ENCODE data around the gene PCNX1.
"Not testable (repeated sequence)": the region's sequence is repeated elsewhere in the genome, so short reads cannot be mapped to it uniquely, and the experiment has no call there.

Gene PCNX1

DNA sequence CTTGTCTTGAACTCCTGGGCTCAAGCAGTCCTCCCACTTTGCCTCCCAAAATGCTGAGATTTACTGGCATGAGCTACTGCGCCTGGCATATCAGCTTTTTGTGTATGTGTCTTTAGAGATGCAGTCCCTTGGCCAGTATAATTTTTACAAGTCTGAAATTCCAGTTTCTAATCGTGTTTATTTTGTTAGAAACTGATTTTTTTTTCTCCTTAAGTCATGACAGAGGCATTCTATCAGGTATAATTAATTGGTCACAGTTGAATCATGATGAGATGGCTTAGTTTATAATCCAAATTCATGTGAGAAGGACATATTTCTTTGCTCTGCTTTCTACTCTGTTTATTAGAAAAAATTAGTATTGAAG lies 98.9 kb downstream of the PCNX1 start:
- no peak for DNase-seq (ENCODE audit: low read depth in 2 of 2, low spot score in 1 of 2)

DNA sequence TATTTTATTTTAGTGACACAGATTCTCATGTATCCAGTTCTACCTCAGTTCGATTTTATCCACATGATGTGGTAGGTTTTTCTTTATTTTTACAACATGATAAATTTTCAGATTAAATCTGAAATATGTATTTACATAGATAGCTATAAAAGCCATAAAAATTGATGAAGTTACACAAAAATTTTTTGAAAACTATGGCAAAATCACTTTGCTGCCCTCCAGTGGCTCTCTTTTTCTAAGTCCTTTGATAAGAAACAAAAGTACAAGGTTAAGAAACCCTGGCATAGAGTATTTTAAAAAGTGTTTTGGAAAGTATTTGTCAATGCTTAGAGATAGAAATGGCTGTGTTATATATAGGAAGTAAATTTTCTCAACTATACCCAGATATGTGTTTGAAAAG lies 104.2 kb downstream of the PCNX1 start:
- no peak for DNase-seq (ENCODE audit: low read depth in 2 of 2, low spot score in 1 of 2)

DNA sequence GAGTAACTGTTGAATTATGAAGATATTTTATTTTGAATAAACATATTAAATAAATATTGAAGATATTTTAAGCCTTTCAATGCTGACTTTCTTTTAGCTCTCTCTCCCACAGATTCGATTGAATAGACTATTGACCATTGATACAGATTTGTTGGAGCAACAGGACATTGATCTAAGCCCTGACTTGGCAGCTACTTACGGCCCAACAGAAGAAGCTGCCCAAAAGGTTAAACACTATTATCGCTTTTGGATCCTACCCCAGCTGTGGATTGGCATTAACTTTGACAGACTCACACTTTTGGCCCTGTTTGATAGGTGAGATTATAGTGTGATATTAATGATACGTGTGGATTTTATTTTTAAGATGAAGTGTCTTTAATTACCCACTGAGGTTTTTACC lies 105.6 kb downstream of the PCNX1 start:
- DNase-seq (ENCODE audit: low read depth in 2 of 2, low spot score in 1 of 2) = no peak

GRCh38 chr14:71013551-71014192 lies 106.4 kb downstream of the PCNX1 start:
- DNase-seq (ENCODE audit: low read depth in 2 of 2, low spot score in 1 of 2) = no peak

- not testable (repeated sequence) for DNase-seq (ENCODE audit: low read depth in 2 of 2, low spot score in 1 of 2)
These were observed 112.7 kb downstream of the PCNX1 start for GRCh38 chr14:71019917-71020316.

- DNase-seq (ENCODE audit: low read depth in 2 of 2, low spot score in 1 of 2) = no peak
These were observed 114.2 kb downstream of the PCNX1 start for GRCh38 chr14:71021347-71022011.

GRCh38 chr14:71022012-71022869 lies 115.0 kb downstream of the PCNX1 start:
- no peak for DNase-seq (ENCODE audit: low read depth in 2 of 2, low spot score in 1 of 2)

DNA sequence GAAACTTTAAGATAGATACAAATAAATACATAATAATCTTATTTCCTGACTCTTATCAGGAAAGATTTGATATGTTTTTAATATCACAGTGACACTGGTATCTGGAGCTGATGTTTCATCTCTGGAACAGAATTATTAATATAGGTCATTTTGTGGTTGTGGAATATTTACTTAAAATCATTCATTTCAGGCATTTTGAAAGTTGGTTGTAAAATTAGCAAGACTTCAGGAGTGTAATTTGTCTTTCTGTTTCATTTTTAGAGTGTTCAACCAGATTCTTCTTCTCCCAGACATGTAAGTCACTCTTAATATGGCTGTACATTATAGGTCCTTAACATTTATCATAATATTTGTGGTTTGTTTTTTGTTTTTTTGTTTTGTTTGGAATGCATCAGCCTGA lies 115.7 kb downstream of the PCNX1 start:
- DNase-seq (ENCODE audit: low read depth in 2 of 2, low spot score in 1 of 2) = no peak

GRCh38 chr14:71029236-71029781 lies 122.0 kb downstream of the PCNX1 start:
- DNase-seq (ENCODE audit: low read depth in 2 of 2, low spot score in 1 of 2) = no peak

DNA sequence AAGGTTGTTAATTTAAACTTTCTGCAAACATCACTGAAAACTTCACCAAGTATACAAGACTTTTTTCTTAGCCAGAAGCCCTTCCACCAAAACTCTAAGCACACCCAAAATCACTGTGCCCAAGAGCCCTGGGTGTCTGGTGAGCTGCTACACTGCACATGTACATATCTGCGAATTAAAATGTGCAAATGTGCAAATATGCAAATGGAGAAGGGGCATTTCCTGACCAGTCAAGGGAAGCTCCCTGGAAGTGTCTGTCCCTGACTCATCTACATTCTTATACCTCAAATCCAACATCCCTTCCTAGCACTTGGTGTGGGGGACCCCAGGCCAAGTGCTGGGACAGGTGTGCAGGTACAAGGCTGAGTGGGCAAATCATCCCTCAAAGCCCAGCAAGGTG lies 123.7 kb downstream of the PCNX1 start:
- DNase-seq (ENCODE audit: low read depth in 2 of 2, low spot score in 1 of 2) = no peak

DNA sequence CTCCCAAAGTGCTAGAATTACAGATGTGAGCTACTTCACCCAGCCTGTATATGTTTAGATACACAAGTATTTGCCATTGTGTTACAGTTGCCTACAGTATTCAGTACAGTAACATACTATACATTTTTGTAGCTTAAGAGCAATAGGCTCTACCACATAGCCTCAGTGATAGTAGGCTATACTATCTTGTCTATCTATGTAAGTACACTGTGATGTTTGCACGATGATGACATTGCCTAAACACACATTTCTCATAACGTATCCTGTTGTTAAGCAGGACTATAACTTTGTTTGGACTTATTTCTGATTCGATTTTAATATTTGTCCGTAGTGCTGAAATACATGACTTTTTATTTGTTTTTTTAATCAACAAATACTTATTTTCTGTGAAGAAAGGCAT lies 129.2 kb downstream of the PCNX1 start:
- DNase-seq (ENCODE audit: low read depth in 2 of 2, low spot score in 1 of 2) = no peak

DNA sequence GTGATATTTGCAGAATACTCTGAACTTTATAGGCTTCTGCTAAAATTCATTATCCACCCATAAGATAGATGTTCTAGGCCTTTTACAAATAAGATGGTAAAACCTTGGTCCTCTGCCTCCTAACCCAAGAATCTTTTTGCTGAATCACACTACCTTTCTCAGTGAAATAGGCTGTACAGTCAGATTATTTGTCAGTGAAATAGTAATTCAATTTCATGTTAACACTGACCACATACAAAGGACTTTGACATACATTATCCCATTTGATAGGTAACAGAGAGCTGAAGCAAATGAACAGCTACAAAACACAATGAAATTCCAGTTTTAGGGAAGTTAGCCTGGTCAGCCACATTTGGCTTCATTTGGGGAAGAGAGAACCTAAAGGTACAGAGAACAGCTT lies 141.1 kb downstream of the PCNX1 start:
- DNase-seq (ENCODE audit: low read depth in 2 of 2, low spot score in 1 of 2) = no peak

DNA sequence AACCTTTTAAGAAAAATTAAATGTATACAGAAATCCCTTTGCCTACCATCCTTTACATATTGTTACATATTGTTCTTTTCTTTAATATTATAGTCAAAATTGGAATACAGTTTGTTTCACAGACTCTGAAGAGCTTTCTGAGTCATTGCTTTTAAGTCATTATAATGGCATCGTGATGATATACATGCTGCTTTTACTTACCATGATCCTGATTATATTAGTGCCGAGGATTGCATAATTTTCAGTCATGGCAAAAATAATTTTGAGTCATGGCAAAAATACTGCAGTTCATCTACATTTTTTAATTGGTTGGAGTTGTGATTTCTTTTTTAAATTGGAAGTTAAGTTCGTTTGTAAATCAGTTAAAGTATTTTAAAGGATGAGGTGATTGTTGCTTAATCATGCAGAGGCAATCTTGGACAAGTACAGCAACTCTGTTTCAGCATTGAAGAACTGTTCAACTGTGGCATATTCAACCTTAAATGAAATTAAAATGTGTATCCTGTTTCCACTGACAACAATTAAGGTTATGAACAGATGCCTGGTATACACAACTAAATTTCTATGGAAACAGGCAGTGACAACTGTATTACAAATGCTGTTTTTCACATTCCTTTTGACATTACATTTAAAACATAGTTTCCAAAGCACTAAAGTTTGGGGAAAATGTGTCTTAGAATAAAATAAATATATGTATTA lies 142.3 kb downstream of the PCNX1 start:
- DNase-seq (ENCODE audit: low read depth in 2 of 2, low spot score in 1 of 2) = no peak

GRCh38 chr14:71050227-71050823 lies 143.1 kb downstream of the PCNX1 start:
- no peak for DNase-seq (ENCODE audit: low read depth in 2 of 2, low spot score in 1 of 2)

DNA sequence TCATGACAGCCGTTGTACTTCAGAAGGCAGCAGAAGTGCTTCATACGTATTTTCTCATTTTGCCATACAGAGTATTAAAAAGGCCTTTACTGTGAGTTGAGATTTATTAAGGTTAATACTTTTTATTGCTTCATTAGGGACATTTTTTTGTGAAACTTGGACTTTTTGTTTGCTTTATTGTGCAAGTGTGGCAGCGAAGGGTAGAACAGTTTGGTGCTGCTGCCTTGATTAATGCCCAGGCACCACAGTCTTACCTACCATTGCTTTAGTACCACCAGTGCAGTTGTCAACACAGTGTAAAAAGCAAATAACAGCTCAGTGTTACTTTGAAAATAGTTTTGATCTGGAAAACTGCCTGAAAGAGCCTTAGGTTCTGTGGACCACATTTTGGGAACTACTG lies 147.4 kb downstream of the PCNX1 start:
- no peak for DNase-seq (ENCODE audit: low read depth in 2 of 2, low spot score in 1 of 2)

- DNase-seq (ENCODE audit: low read depth in 2 of 2, low spot score in 1 of 2) = no peak
These were observed 148.9 kb downstream of the PCNX1 start for GRCh38 chr14:71056168-71056567.

DNA sequence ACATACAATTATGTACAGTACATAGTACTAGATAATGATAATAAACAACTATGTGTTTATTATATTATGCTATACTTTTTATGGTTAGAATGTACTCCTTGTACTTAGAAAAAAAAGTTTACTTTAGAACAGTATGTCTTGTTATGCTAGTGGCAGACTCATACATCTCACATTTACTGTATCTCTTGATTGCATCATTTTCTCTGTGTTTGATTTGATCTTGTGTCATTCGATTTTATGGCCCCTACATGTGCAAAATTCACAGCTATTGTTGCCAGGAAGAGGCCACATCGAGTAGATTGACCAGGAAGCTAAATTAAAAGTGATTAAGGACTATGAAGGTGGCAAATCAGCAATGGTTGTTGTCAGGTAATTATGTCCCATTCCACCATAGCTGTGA lies 153.0 kb downstream of the PCNX1 start:
- DNase-seq (ENCODE audit: low read depth in 2 of 2, low spot score in 1 of 2) = no peak

- no peak for DNase-seq (ENCODE audit: low read depth in 2 of 2, low spot score in 1 of 2)
These were observed 153.7 kb downstream of the PCNX1 start for GRCh38 chr14:71060825-71061455.

- DNase-seq (ENCODE audit: low read depth in 2 of 2, low spot score in 1 of 2) = no peak
These were observed 154.2 kb downstream of the PCNX1 start for GRCh38 chr14:71061458-71061857.

DNA sequence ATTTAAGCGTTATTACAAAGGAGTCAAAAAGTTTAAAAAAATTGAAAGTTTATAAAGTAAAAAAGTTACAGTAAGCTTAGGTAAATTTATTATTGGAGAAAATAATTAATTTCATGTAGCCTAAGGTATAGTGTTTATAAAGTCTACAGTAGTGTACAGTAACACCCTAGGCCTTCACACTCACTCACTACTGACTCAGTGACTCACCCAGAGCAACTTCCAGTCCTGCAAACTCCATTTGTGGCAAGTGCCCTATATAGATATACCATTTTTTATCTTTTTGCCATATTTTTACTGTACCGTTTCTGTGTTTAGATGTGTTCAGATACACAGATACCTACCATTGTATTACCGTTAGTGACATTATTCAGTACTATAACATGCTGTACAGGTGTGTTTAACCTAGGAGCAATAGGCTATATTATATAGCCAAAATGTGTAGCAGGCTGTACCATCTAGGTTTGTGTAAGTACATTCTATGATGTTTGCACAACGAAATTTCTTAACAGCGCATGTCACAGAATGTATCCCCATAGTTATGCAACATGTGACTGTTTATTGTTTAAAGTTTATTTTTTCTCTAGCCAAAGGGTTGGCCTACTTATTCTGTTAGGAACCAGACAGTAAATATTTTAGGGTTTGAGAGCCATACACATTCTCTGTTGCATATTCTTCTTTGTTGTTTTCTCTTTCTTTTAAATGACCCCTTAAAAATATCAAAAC lies 155.5 kb downstream of the PCNX1 start:
- no peak for DNase-seq (ENCODE audit: low read depth in 2 of 2, low spot score in 1 of 2)
